GM06990 (cell line): ENCODE data around the gene NF1.

Source experiments
- DNase-seq: peaks from one replicate; pipeline ENCODE4 v3.0.0-alpha.2; 2011; ENCODE audit not compliant: insufficient read length; ENCODE audit errors: extremely low read depth
- H3K27me3 ChIP-seq: replicated peaks from 2 replicates; pipeline ENCODE4 v1.6.0; 2011; ENCODE audit warnings: low read length; ENCODE audit not compliant: control insufficient read depth, insufficient read depth
- H3K36me3 ChIP-seq: 2 replicates; pipeline ENCODE4 v1.5.1; 2011; ENCODE audit warnings: low read length; ENCODE audit not compliant: control insufficient read depth, insufficient read depth
- H3K4me3 ChIP-seq: replicated peaks from 2 replicates; pipeline ENCODE4 v1.5.1; 2011; ENCODE audit warnings: low read depth, mild to moderate bottlenecking, control low read depth, low read length
- CTCF ChIP-seq: IDR thresholded peaks from 2 replicates; pipeline ENCODE4 v1.5.1; 2011; ENCODE audit warnings: low read length, control low read depth, mild to moderate bottlenecking, inconsistent platforms; ENCODE audit not compliant: insufficient read depth, poor library complexity, severe bottlenecking

The NF1 gene

DNA sequence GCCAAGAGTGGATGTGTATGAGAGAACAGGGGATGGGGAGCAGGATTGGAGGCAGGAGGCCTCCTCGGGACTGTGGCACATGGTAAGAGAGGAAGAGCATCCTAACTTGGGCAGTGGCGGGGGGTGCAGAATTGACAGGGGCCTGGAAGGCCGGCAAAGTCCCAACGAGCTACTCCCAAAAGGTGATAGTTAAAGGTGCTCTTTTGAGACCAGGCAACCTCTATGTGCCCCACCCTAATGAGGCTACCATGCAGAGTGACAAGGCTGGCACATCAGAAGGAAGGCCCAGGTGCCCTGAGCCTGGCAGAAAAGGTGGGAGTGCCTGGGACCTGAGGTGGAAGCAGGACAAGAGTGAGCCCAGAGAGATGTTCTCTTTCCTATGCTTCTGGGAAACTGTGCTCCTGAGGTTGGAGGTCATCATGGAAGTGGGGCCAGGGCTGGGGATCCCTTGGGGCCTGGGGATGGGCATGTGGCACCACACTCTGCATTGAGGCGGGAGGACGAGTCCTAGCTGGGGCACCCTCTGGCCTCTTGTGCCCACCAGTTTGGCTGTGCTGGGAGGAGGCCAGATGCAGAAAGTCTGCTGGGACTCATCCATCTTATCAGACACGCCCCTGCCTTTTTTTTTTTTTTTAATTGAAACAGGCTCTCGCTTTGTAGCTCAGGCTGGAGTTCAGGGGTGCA lies 302.6 kb downstream of the NF1 start:
- no peak for TF ChIP-seq CTCF
- H3K4me3 ChIP-seq: no peak overlapping the region
- DNase-seq: no peak
- no peaks in the 10 kb centered on the region for H3K36me3 ChIP-seq
- H3K27me3 ChIP-seq: peaks cover 2% of the 10 kb centered on the region

DNA sequence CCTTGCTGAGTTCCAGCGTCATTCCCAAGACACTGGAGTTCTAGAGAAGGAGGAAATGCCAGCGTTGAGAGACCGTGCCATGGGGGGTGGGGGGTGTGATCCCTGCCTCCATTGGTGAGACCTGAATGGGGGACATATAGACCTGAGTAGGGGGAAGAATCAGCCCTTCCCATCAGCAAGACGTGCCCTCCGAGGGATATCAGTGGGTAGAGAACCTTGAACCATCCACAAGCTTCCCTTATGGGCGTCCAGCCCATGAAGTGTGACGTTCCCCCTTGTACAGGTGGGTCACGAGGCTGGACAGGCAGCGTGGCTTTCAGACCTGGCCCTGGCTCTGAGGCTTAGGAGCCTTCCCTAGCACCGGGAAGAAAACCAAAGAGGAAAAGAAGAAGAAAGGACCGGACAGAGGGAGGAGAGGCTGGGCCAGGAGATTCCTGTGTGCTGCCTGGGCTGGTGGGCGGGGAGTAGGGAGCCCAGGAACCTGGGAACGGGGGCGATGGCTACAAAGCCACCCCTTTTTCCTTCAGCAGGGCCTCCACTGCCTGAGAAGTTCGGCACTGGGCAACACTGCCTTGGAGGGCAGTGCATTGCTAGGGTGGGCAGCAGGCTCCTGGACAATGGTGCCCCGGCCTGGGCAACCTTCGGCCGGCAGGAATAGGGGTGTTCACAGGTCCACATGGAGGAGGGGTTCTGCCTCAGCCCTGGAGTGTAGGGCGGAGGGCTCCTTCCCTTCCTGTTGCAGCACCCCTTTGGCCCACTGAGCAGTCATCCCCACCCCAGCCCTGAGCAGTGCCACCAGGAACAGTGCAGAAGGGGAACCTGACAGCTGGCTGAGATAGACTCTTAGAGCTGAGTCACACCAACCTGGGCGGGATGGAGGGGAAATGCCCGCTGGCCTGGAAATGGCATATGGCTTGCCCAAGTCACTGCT lies 303.9 kb downstream of the NF1 start:
- Histone ChIP-seq H3K4me3 (no peak overlapping the region), H3K27me3 (no peaks in the 10 kb centered on the region; the same call in 1 of the 2 replicates), H3K36me3 (no peaks in the 10 kb centered on the region)
- DNase-seq: no peak
- no peak for TF ChIP-seq CTCF

GRCh38 chr17:31400481-31400950 lies 305.7 kb downstream of the NF1 start:
- no peak for TF ChIP-seq CTCF

DNA sequence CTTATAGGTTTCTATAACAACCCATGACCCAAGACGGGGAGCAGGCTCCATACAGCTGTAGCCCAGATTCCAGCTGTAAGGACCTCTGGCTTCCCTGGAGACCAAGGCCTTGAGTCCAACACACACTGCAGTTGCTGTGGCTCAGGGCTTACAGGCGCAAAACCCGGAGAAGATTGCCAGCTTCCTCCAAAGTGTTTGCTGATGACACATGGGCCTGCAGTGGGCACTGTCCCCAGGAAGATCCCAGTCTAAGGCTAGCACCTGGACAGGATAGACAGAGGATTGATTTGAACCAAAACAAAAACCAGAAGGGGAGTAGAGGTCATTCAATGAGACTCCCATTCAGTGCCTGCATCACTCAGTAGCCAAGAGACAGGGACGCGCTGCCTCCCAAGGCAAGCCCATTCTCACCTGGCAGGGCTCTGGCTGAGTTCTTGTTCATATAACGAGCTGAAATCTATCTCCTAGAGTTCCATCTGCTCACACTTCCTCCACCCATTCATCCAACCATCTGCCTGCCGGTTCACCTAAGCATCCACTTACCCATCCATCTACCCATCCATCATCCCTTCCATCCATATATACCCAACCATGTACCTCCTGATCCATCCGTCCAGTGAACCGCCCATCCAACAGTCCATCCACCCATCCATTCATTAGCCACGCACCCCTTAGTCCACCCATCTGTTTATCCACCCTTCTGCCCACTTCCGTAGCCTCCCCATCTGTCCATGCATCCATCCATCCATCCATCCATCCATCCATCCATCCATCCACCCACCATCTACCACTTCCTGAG lies 306.9 kb downstream of the NF1 start:
- H3K27me3 ChIP-seq: no peaks in the 10 kb centered on the region; the same call in 1 of the 2 replicates
- no peak for DNase-seq

More at GRCh38 chr17:31400481-31400950, 305.7 kb downstream of the NF1 start:
- Histone ChIP-seq H3K4me3 (no peak overlapping the region), H3K36me3 (no peaks in the 10 kb centered on the region), H3K27me3 (no peaks in the 10 kb centered on the region; the same call in 1 of the 2 replicates)
- DNase-seq: no peak

More for the DNA sequence above, 306.9 kb downstream of the NF1 start:
- no peak for TF ChIP-seq CTCF
- Histone ChIP-seq H3K36me3 (no peaks in the 10 kb centered on the region), H3K4me3 (no peak overlapping the region)
